Measurements from ENCODE around the gene LIMD2. TPM values are rescaled to one million over a fixed set of nuclear protein-coding genes. Genes with fewer than 3 reads are reported as not detected.

Gene LIMD2
- total RNA-seq, 1 donor from 2014 or later = 93.6 TPM

- no peak for DNase-seq (ENCODE audit: extremely low read depth, low read depth, low spot score)
Measured at GRCh38 chr17:63701868-63702720, 2.2 kb upstream of the LIMD2 start.

- DNase-seq (ENCODE audit: extremely low read depth, low read depth, low spot score) = no peak
Measured at GRCh38 chr17:63701456-63701820, 1.5 kb upstream of the LIMD2 start.

- DNase-seq (ENCODE audit: extremely low read depth, low read depth, low spot score) = no peak
Measured at GRCh38 chr17:63700528-63701455, 867 bp upstream of the LIMD2 start.

- no peak for DNase-seq (ENCODE audit: extremely low read depth, low read depth, low spot score)
Measured at GRCh38 chr17:63698886-63699637, 863 bp downstream of the LIMD2 start.

- DNase-seq (ENCODE audit: extremely low read depth, low read depth, low spot score) = no peak
Measured at GRCh38 chr17:63698381-63698885, 1.5 kb downstream of the LIMD2 start.

- no peak for DNase-seq (ENCODE audit: extremely low read depth, low read depth, low spot score)
Measured at GRCh38 chr17:63697341-63698286, 2.3 kb downstream of the LIMD2 start.

GRCh38 chr17:63696381-63696961 is 3.5 kb downstream of the LIMD2 start:
- DNase-seq (ENCODE audit: extremely low read depth, low read depth, low spot score) = no peak

- no peak for DNase-seq (ENCODE audit: extremely low read depth, low read depth, low spot score)
Measured at GRCh38 chr17:63695889-63696288, 4.0 kb downstream of the LIMD2 start.

GRCh38 chr17:63694950-63695773 is 4.8 kb downstream of the LIMD2 start:
- no peak for DNase-seq (ENCODE audit: extremely low read depth, low read depth, low spot score)

- DNase-seq (ENCODE audit: extremely low read depth, low read depth, low spot score) = no peak
Measured at GRCh38 chr17:63694229-63694949, 5.5 kb downstream of the LIMD2 start.

GRCh38 chr17:63693411-63694113 is 6.4 kb downstream of the LIMD2 start:
- DNase-seq (ENCODE audit: extremely low read depth, low read depth, low spot score) = no peak

- DNase-seq (ENCODE audit: extremely low read depth, low read depth, low spot score) = no peak
Measured at GRCh38 chr17:63692195-63692816, 7.6 kb downstream of the LIMD2 start.

- no peak for DNase-seq (ENCODE audit: extremely low read depth, low read depth, low spot score)
Measured at GRCh38 chr17:63689479-63689878, 10.4 kb downstream of the LIMD2 start.

GRCh38 chr17:63688396-63689020 is 11.4 kb downstream of the LIMD2 start:
- DNase-seq (ENCODE audit: extremely low read depth, low read depth, low spot score) = no peak

- no peak for DNase-seq (ENCODE audit: extremely low read depth, low read depth, low spot score)
Measured at GRCh38 chr17:63686138-63686685, 13.7 kb downstream of the LIMD2 start.

GRCh38 chr17:63685578-63685977 is 14.3 kb downstream of the LIMD2 start:
- no peak for DNase-seq (ENCODE audit: extremely low read depth, low read depth, low spot score)
